A673 (cell line): ENCODE results near the gene ZAR1L. TPM values are rescaled to one million over a fixed set of nuclear protein-coding genes. Genes with fewer than 3 reads are reported as not detected.

Experiments used
- BruUV-seq: library from RNA; stranded (reverse); fragments of 400-500 nt; replicated peaks from 2 replicates; lab custom pipeline; 2021; lab: Mats Ljungman, UMichigan
- CTCF ChIA-PET: fragments of 300-600 bp; sonication (Branson Sonifier 250); formaldehyde crosslinking; loops from one replicate; lab custom pipeline; 2022; ENCODE audit warnings: antibody characterized with exemption; lab: Charles Lee
- POLR2A ChIA-PET: fragments of 300-600 bp; sonication (Branson Sonifier 250); formaldehyde crosslinking; loops from one replicate; lab custom pipeline; 2022; ENCODE audit warnings: antibody characterized with exemption; ENCODE audit not compliant: low non-redundant PET; lab: Charles Lee
- DNase-seq: peaks from one replicate; pipeline ENCODE4 v3.0.0-alpha.2; 2015; ENCODE audit warnings: low spot score
- H3K27ac ChIP-seq: fragments of 200-600 bp; sonication (generic); 2 replicates; pipeline ENCODE4 v1.5.1; 2016; ENCODE audit warnings: mixed run types, low read depth, mild to moderate bottlenecking, mixed read lengths, antibody characterized with exemption, low read length; ENCODE audit not compliant: poor library complexity, severe bottlenecking
- H3K27me3 ChIP-seq: fragments of 200-600 bp; sonication (generic); replicated peaks from 2 replicates; pipeline ENCODE4 v1.6.1; 2017; ENCODE audit warnings: mixed run types, low read depth, mild to moderate bottlenecking, mixed read lengths, antibody characterized with exemption, low read length; ENCODE audit not compliant: insufficient read depth, poor library complexity
- H3K36me3 ChIP-seq: fragments of 200-600 bp; sonication (generic); 2 replicates; pipeline ENCODE4 v1.6.1; 2016; ENCODE audit warnings: mixed run types, mild to moderate bottlenecking, mixed read lengths, antibody characterized with exemption, low read length; ENCODE audit not compliant: insufficient read depth, poor library complexity, severe bottlenecking
- H3K4me1 ChIP-seq: fragments of 200-600 bp; sonication (generic); 2 replicates; pipeline ENCODE4 v1.6.1; 2017; ENCODE audit warnings: mixed run types, mild to moderate bottlenecking, mixed read lengths, antibody characterized with exemption, low read length; ENCODE audit not compliant: insufficient read depth, poor library complexity, severe bottlenecking
- H3K4me3 ChIP-seq: fragments of 200-600 bp; sonication (generic); 2 replicates; pipeline ENCODE4 v1.5.1; 2016; ENCODE audit warnings: low read depth, mixed run types, mild to moderate bottlenecking, mixed read lengths, low read length; ENCODE audit not compliant: poor library complexity, severe bottlenecking
- H3K9me3 ChIP-seq: fragments of 200-600 bp; sonication (generic); 2 replicates; pipeline ENCODE4 v1.6.1; 2016; ENCODE audit warnings: mixed run types, low read depth, mild to moderate bottlenecking, mixed read lengths, antibody characterized with exemption, low read length; ENCODE audit not compliant: poor library complexity, severe bottlenecking
- CTCF ChIP-seq: fragments of 300-800, 200-600 bp; sonication (generic); conservative IDR thresholded peaks from 2 replicates; pipeline ENCODE4 v1.5.1; 2017; ENCODE audit warnings: low read depth, mild to moderate bottlenecking, antibody characterized with exemption, low read length, moderate library complexity, mixed read lengths
- EZH2 ChIP-seq: fragments of 200-600 bp; sonication (generic); IDR thresholded peaks from 2 replicates; pipeline ENCODE4 v1.6.1; 2017; ENCODE audit warnings: borderline replicate concordance, low read depth, mild to moderate bottlenecking, mixed read lengths, antibody characterized with exemption, low read length; ENCODE audit not compliant: poor library complexity, severe bottlenecking
- intact Hi-C: fragments of 100-400 bp; cut with micrococcal nuclease; formaldehyde crosslinking; loops from one replicate; pipeline ENCODE4 v1.10.0; 2022; ENCODE audit not compliant: unreplicated experiment
- total RNA-seq: library from RNA; stranded (reverse); gene quantifications from 2 replicates; pipeline ENCODE4 v1.2.3, GENCODE V29; 2021

The ZAR1L gene
- total RNA-seq, 1 experiment from 2014 or later = not detected

GRCh38 chr13:32297206-32297605, 18.0 kb downstream of the ZAR1L start:
- CTCF ChIA-PET = no interaction called here
- no peak for DNase-seq

GRCh38 chr13:32285633-32285965, 29.6 kb downstream of the ZAR1L start:
- DNase-seq = no peak
- ChIA-PET POLR2A (no interaction called here), CTCF (no interaction called here)
- peaks cover 3% of the 10 kb centered on the region for H3K4me1 ChIP-seq
- H3K36me3 ChIP-seq = no peaks in the 10 kb centered on the region
- no peaks in the 10 kb centered on the region for H3K27me3 ChIP-seq
- H3K27ac ChIP-seq = no peak overlapping the region
- H3K4me3 ChIP-seq = no peak overlapping the region
- no TSS peak for BruUV-seq
- no peaks in the 10 kb centered on the region for H3K9me3 ChIP-seq
- intact Hi-C loops = no loop called here
- TF ChIP-seq EZH2 (no peak), CTCF (no peak)

More at GRCh38 chr13:32297206-32297605, 18.0 kb downstream of the ZAR1L start:
- H3K36me3 ChIP-seq = no peaks in the 10 kb centered on the region
- TF ChIP-seq CTCF (no peak), EZH2 (no peak)
- H3K4me1 ChIP-seq = no peaks in the 10 kb centered on the region
- BruUV-seq = no TSS peak
- no peaks in the 10 kb centered on the region for H3K9me3 ChIP-seq
- POLR2A ChIA-PET = no interaction called here
- intact Hi-C loops = no loop called here
- peaks cover 60% of the 10 kb centered on the region for H3K27me3 ChIP-seq
- H3K27ac ChIP-seq = no peak overlapping the region
- H3K4me3 ChIP-seq = no peak overlapping the region

- intact Hi-C loops = no loop called here
- H3K27me3 ChIP-seq = no peaks in the 10 kb centered on the region
- no peaks in the 10 kb centered on the region for H3K36me3 ChIP-seq
- H3K27ac ChIP-seq = no peak overlapping the region
- TF ChIP-seq EZH2 (no peak), CTCF (no peak)
- CTCF ChIA-PET = no interaction called here
- no peak overlapping the region for H3K4me3 ChIP-seq
- no peaks in the 10 kb centered on the region for H3K9me3 ChIP-seq
- peak; percentile 68 for DNase-seq
- peaks cover 3% of the 10 kb centered on the region for H3K4me1 ChIP-seq
- no TSS peak for BruUV-seq
- POLR2A ChIA-PET = no interaction called here
Measured at GRCh38 chr13:32284927-32285632, 30.1 kb downstream of the ZAR1L start.
